ENCODE results near the gene NAALADL1. TPM values are rescaled to one million over a fixed set of nuclear protein-coding genes. Genes with fewer than 3 reads are reported as not detected.

NAALADL1 gene
- total and polyA plus RNA-seq, 9 of the 15 experiments (the other 6 are each of a cell fraction or from before 2014, with no cell fraction given) = 0.06 to 0.72 (median 0.22) TPM; not detected in 4

GRCh38 chr11:65040847-65041622 is 17.3 kb downstream of the NAALADL1 start, which contains the start of gene SAC3D1 (continued):
- TF ChIP-seq ZFP1 (CRISPR knock-in tag; IDR thresholded peaks at IDR 0.05) (no peak), ELF4 (CRISPR knock-in tag; IDR thresholded peaks at IDR 0.05) (no peak), TBP (optimal IDR thresholded peaks at IDR 0.05; ENCODE audit: low read depth, low read length) (peak; percentile 58), ZFP36 (IDR thresholded peaks at IDR 0.05; ENCODE audit: low read depth, low read length, partially characterized antibody) (no peak), ZBTB8A (IDR thresholded peaks at IDR 0.05; ENCODE audit: partially characterized antibody) (no peak), NR4A1 (CRISPR knock-in tag; IDR thresholded peaks at IDR 0.05) (no peak), NR4A1 (tag; IDR thresholded peaks at IDR 0.05) (no peak), MAFK (IDR thresholded peaks at IDR 0.05; ENCODE audit: low read length) (no peak), POLR2A (conservative IDR thresholded peaks at IDR 0.05) (peak; percentile 86), ZNF354B (CRISPR knock-in tag; IDR thresholded peaks at IDR 0.05) (no peak), ZNF699 (CRISPR knock-in tag; IDR thresholded peaks at IDR 0.05; ENCODE audit: insufficient replicate concordance) (no peak), TEAD1 (CRISPR knock-in tag; IDR thresholded peaks at IDR 0.05) (0 out of 4 replicates have a peak, but pooled peaks of 1 of the 2 experiments have one; percentile 24), SRSF1 (IDR thresholded peaks at IDR 0.05; ENCODE audit: low read depth, low read length) (no peak), RREB1 (CRISPR knock-in tag; IDR thresholded peaks at IDR 0.05) (no peak), CSDE1 (IDR thresholded peaks at IDR 0.05) (no peak), MIER1 (IDR thresholded peaks at IDR 0.05; ENCODE audit: low read depth) (no peak), TRIM28 (IDR thresholded peaks at IDR 0.05) (no peak), RBM15 (IDR thresholded peaks at IDR 0.05; ENCODE audit: insufficient read depth, low read length) (no peak)

Measured in K562 (cell line).